ENCODE measurements around the gene ELOVL6.

DNA sequence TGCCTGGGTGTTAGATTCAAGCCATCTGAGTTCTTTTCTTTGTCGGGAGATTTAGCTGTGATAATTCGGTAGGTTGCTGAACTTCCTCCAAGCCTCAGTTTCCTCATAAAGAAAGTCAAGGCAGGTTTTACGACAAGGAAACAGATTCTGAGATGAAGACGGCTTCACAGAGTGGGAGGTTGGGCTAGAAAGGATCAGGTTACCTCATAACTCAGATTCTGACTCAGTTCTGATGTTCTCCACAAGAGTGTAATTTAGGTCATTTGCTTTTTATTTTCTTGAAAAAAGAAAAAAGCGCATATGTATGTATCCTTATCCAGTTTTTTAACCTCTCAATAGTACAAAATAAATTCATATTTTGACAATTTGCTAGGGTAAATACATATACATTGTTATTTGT, 47.2 kb upstream of the ELOVL6 start:
- TF ChIP-seq CTCF (IDR thresholded peaks at IDR 0.05 in 4 of 5, conservative IDR thresholded peaks at IDR 0.05 in 1 of 5), result no peak
- no peak for TF ChIP-seq POLR2A (IDR thresholded peaks at IDR 0.05)
